Activated CD4-positive, alpha-beta T cell treated with anti-CD3 and anti-CD28 coated beads for 36 hours (primary cell): ENCODE data around the gene MSANTD2. TPM values are rescaled to one million over a fixed set of nuclear protein-coding genes. Genes with fewer than 3 reads are reported as not detected.

Experiments
- ATAC-seq: fragments of 200-7000 bp; cut with Tn5 transposase; one replicate; pipeline ENCODE4 v1.10.0; 2021; ENCODE audit warnings: mild to moderate bottlenecking, moderate library complexity
- CTCF ChIA-PET: fragments of 350-600 bp; sonication (Branson Sonifier 250); formaldehyde crosslinking; loops from one replicate; lab custom pipeline; 2021; ENCODE audit warnings: antibody characterized with exemption; lab: Charles Lee
- POLR2A ChIA-PET: fragments of 350-600 bp; sonication (Branson Sonifier 250); formaldehyde crosslinking; loops from one replicate; lab custom pipeline; 2021; ENCODE audit warnings: antibody characterized with exemption, inconsistent platforms; lab: Charles Lee
- DNase-seq: peaks from one replicate; pipeline ENCODE4 v3.0.0-alpha.2; 2020
- H3K27ac Mint-ChIP-seq: one replicate; pipeline ENCODE4 v1.8.0; 2021; ENCODE audit warnings: mixed read lengths
- H3K27me3 Mint-ChIP-seq: one replicate; pipeline ENCODE4 v1.8.0; 2021; ENCODE audit warnings: mixed read lengths
- H3K36me3 Mint-ChIP-seq: one replicate; pipeline ENCODE4 v1.8.0; 2021; ENCODE audit warnings: low read depth, mixed read lengths
- H3K4me1 Mint-ChIP-seq: one replicate; pipeline ENCODE4 v1.8.0; 2021; ENCODE audit warnings: mixed read lengths
- H3K4me3 Mint-ChIP-seq: one replicate; pipeline ENCODE4 v1.8.0; 2021; ENCODE audit warnings: mild to moderate bottlenecking, moderate library complexity, mixed read lengths
- H3K9me3 Mint-ChIP-seq: one replicate; pipeline ENCODE4 v1.8.0; 2021; ENCODE audit warnings: low read depth, mixed read lengths
- intact Hi-C, 2 experiments: fragments of 100-400 bp; cut with DNase I in 1 of 2; cut with micrococcal nuclease in 1 of 2; formaldehyde crosslinking; loops; one replicate each; pipeline versions ENCODE4 v1.14.2 to v1.15.1; 2022 to 2024; cut with DNase I, micrococcal nuclease
- total RNA-seq, 2 experiments: library from RNA; stranded (reverse); gene quantifications; one replicate each; pipeline ENCODE4 v1.2.3, GENCODE V29; 2021

The MSANTD2 gene
- total RNA-seq, 2 experiments from 2014 or later: 6.9 to 8.6 TPM

GRCh38 chr11:124761301-124762104 is 38.7 kb downstream of the MSANTD2 start:
- POLR2A ChIA-PET: interaction anchor here (0.5 to 0.7 kb wide), 3 partner anchors 88 to 138 kb away, joined by 3 read pairs; partner anchors contain the start of gene SIAE
- H3K36me3 Mint-ChIP-seq: no peaks in the 10 kb centered on the region

GRCh38 chr11:124760806-124761205 is 39.4 kb downstream of the MSANTD2 start:
- H3K4me1 Mint-ChIP-seq: peaks cover 21% of the 10 kb centered on the region
- ATAC-seq (no peak), DNase-seq (no peak)
- no peaks in the 10 kb centered on the region for H3K36me3 Mint-ChIP-seq
- no peaks in the 10 kb centered on the region for H3K9me3 Mint-ChIP-seq
- ChIA-PET POLR2A (interaction anchor here (0.7 kb wide), 1 partner anchor 137 kb away, joined by 3 read pairs; no protein-coding TSS in a partner anchor), CTCF (interaction anchor here (0.8 to 8.2 kb wide), 6 partner anchors 9 to 111 kb away, joined by 3 to 79 read pairs (median 3); partner anchors contain the start of genes SIAE and SPA17)
- intact Hi-C loops: no loop called here
- H3K27ac Mint-ChIP-seq: no peak overlapping the region
- H3K4me3 Mint-ChIP-seq: no peak overlapping the region
- peaks cover 46% of the 10 kb centered on the region for H3K27me3 Mint-ChIP-seq

More at GRCh38 chr11:124761301-124762104, 38.7 kb downstream of the MSANTD2 start:
- intact Hi-C loops: loop anchor here (1.0 to 2.0 kb wide), 7 partner anchors 15 to 347 kb away; partner anchors contain the start of genes NRGN (in 1 of the 2) and TBRG1 (in 1 of the 2)
- H3K27me3 Mint-ChIP-seq: peaks cover 42% of the 10 kb centered on the region
- H3K27ac Mint-ChIP-seq: no peak overlapping the region
- H3K4me1 Mint-ChIP-seq: peaks cover 21% of the 10 kb centered on the region
- DNase-seq (peak; percentile 53), ATAC-seq (no peak)
- CTCF ChIA-PET: interaction anchor here (1.1 to 8.2 kb wide), 8 partner anchors 8 to 110 kb away, joined by 3 to 79 read pairs (median 7); partner anchors contain the start of genes SIAE and SPA17
- H3K4me3 Mint-ChIP-seq: peak overlapping the region; percentile 58
- H3K9me3 Mint-ChIP-seq: no peaks in the 10 kb centered on the region

- H3K27ac Mint-ChIP-seq: no peak overlapping the region
- intact Hi-C loops: no loop called here
- peaks cover 21% of the 10 kb centered on the region for H3K4me1 Mint-ChIP-seq
- H3K27me3 Mint-ChIP-seq: peaks cover 46% of the 10 kb centered on the region
- POLR2A ChIA-PET: interaction anchor here (0.7 kb wide), 1 partner anchor 16 kb away, joined by 3 read pairs; no protein-coding TSS in a partner anchor
- no peak for ATAC-seq
- no peaks in the 10 kb centered on the region for H3K9me3 Mint-ChIP-seq
- no peaks in the 10 kb centered on the region for H3K36me3 Mint-ChIP-seq
- no peak for DNase-seq
- CTCF ChIA-PET: interaction anchor here (0.8 to 8.2 kb wide), 5 partner anchors 13 to 112 kb away, joined by 3 to 79 read pairs (median 4); no protein-coding TSS in a partner anchor
- no peak overlapping the region for H3K4me3 Mint-ChIP-seq
These were observed 40.0 kb downstream of the MSANTD2 start for GRCh38 chr11:124760205-124760652.

GRCh38 chr11:124759266-124760204 is 40.7 kb downstream of the MSANTD2 start:
- intact Hi-C loops: no loop called here
- Mint-ChIP-seq H3K27me3 (peaks cover 46% of the 10 kb centered on the region), H3K9me3 (no peaks in the 10 kb centered on the region), H3K4me3 (no peak overlapping the region), H3K4me1 (peaks cover 21% of the 10 kb centered on the region), H3K27ac (no peak overlapping the region), H3K36me3 (no peaks in the 10 kb centered on the region)
- ATAC-seq: no peak
- no peak for DNase-seq
- ChIA-PET POLR2A (interaction anchor here (0.7 kb wide), 1 partner anchor 16 kb away, joined by 3 read pairs; no protein-coding TSS in a partner anchor), CTCF (interaction anchor here (1.6 to 8.2 kb wide), 7 partner anchors 11 to 130 kb away, joined by 4 to 79 read pairs (median 10); partner anchors contain the start of gene NRGN)

- Mint-ChIP-seq H3K9me3 (no peaks in the 10 kb centered on the region), H3K27ac (no peak overlapping the region), H3K36me3 (no peaks in the 10 kb centered on the region), H3K4me1 (peaks cover 21% of the 10 kb centered on the region), H3K4me3 (peak overlapping the region; percentile 57), H3K27me3 (peaks cover 46% of the 10 kb centered on the region)
- CTCF ChIA-PET: interaction anchor here (0.6 to 8.2 kb wide), 19 partner anchors 10 to 588 kb away, joined by 3 to 79 read pairs (median 5); partner anchors contain the start of genes MSANTD2 and NRGN
- intact Hi-C loops: loop anchor here in 1 of 2 experiments (1.0 kb wide), 2 partner anchors 79 to 108 kb away; no protein-coding TSS in a partner anchor
- ATAC-seq (peak; percentile 83), DNase-seq (peak; percentile 88)
- POLR2A ChIA-PET: no interaction called here
These were observed 41.6 kb downstream of the MSANTD2 start for GRCh38 chr11:124758355-124759265.

- no peaks in the 10 kb centered on the region for H3K36me3 Mint-ChIP-seq
- DNase-seq (no peak), ATAC-seq (no peak)
- POLR2A ChIA-PET: interaction anchor here (0.7 kb wide), 1 partner anchor 196 kb away, joined by 3 read pairs; no protein-coding TSS in a partner anchor
- peaks cover 18% of the 10 kb centered on the region for H3K4me1 Mint-ChIP-seq
- intact Hi-C loops: no loop called here
- H3K27ac Mint-ChIP-seq: no peak overlapping the region
- no peaks in the 10 kb centered on the region for H3K9me3 Mint-ChIP-seq
- H3K4me3 Mint-ChIP-seq: no peak overlapping the region
- peaks cover 44% of the 10 kb centered on the region for H3K27me3 Mint-ChIP-seq
- CTCF ChIA-PET: interaction anchor here (1.1 to 8.2 kb wide), 5 partner anchors 9 to 79 kb away, joined by 3 to 79 read pairs (median 10); partner anchors contain the start of genes MSANTD2 and NRGN
These were observed 42.9 kb downstream of the MSANTD2 start for GRCh38 chr11:124757320-124757719.

- CTCF ChIA-PET: interaction anchor here (1.1 to 3.2 kb wide), 4 partner anchors 10 to 80 kb away, joined by 3 to 10 read pairs (median 6); partner anchors contain the start of genes MSANTD2 and NRGN
- POLR2A ChIA-PET: interaction anchor here (0.7 kb wide), 1 partner anchor 197 kb away, joined by 3 read pairs; no protein-coding TSS in a partner anchor
- Mint-ChIP-seq H3K4me3 (no peak overlapping the region), H3K4me1 (peaks cover 16% of the 10 kb centered on the region), H3K27ac (no peak overlapping the region), H3K9me3 (no peaks in the 10 kb centered on the region), H3K27me3 (peaks cover 43% of the 10 kb centered on the region), H3K36me3 (no peaks in the 10 kb centered on the region)
- intact Hi-C loops: no loop called here
- DNase-seq (no peak), ATAC-seq (no peak)
These were observed 43.4 kb downstream of the MSANTD2 start for GRCh38 chr11:124756753-124757227.

- DNase-seq (no peak), ATAC-seq (no peak)
- peaks cover 37% of the 10 kb centered on the region for H3K27me3 Mint-ChIP-seq
- no peaks in the 10 kb centered on the region for H3K9me3 Mint-ChIP-seq
- peaks cover 10% of the 10 kb centered on the region for H3K4me1 Mint-ChIP-seq
- no peak overlapping the region for H3K4me3 Mint-ChIP-seq
- H3K27ac Mint-ChIP-seq: no peak overlapping the region
- H3K36me3 Mint-ChIP-seq: no peaks in the 10 kb centered on the region
- ChIA-PET CTCF (interaction anchor here (0.7 to 3.2 kb wide), 9 partner anchors 8 to 114 kb away, joined by 3 to 10 read pairs (median 3); partner anchors contain the start of gene NRGN), POLR2A (no interaction called here)
- intact Hi-C loops: no loop called here
These were observed 44.0 kb downstream of the MSANTD2 start for GRCh38 chr11:124756033-124756752.

- H3K4me3 Mint-ChIP-seq: no peak overlapping the region
- ATAC-seq (no peak), DNase-seq (no peak)
- peaks cover 28% of the 10 kb centered on the region for H3K27me3 Mint-ChIP-seq
- H3K9me3 Mint-ChIP-seq: no peaks in the 10 kb centered on the region
- ChIA-PET POLR2A (interaction anchor here (0.6 kb wide), 1 partner anchor 370 kb away, joined by 10 read pairs; no protein-coding TSS in a partner anchor), CTCF (interaction anchor here (0.9 to 1.4 kb wide), 3 partner anchors 8 to 26 kb away, joined by 3 to 5 read pairs (median 4); partner anchors contain the start of gene ESAM)
- no peaks in the 10 kb centered on the region for H3K36me3 Mint-ChIP-seq
- intact Hi-C loops: no loop called here
- H3K4me1 Mint-ChIP-seq: peaks cover 7% of the 10 kb centered on the region
- H3K27ac Mint-ChIP-seq: no peak overlapping the region
These were observed 45.5 kb downstream of the MSANTD2 start for GRCh38 chr11:124754710-124755109.
